HG02759 (cell line): ENCODE results near the gene CATSPERZ.

Experiments used
- ATAC-seq: cut with Tn5 transposase; IDR thresholded peaks from one replicate; pipeline ENCODE4 v1.9.1; 2021; ENCODE audit warnings: mild to moderate bottlenecking, moderate library complexity; ENCODE audit not compliant: unreplicated experiment

The CATSPERZ gene

DNA sequence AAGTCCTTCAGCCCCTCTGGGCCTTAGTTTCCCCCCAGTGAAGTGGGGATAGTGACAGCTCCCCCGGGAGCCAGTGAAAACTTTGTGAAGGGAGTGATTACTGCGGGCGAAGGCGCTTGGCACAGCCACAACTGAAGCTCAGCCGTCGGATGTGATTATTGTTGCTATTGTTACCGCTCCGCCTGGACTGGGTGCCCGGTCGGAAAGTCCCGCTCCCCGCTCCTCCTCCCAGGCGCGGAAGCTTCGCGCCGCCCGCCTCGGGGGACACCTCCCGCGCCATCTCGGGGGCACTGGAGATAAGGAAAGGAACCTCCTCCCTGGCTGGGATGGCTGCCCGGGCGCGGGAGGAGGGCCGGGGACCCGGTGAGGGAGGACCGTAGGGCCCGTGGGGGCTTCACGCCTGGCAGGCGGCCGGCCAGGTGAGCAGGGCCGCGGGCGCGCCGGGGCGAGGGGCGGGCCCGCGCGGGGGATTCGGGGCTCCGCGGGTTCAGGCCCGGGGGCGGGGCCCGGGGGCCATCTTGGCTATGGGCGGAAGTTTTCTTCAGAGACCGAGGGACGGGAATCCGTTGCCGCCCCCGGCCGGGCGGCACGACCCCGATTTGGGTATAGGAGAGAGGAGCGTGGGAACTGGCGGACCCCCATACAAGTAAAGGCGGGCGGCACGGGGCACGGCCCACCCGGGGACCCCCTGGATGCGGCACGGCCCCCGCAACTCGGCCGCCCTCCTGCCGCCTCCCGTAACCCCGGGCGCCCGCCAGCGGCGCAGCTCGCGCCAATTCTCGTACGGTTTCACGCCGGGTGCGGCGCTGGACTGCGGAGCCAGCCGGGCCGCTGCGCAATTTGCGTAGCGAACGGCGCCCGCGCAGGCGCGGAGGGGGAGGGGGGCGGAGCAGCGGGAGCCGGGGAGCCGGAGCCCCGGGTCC, 14.9 kb upstream of the CATSPERZ start, which contains the start of gene GPR137:
GPR137 (plus strand) TSS at position 887 of the 923 bp plus-strand sequence. CDS start 677 bp downstream, outside the sequence.
- peak; percentile 66 for ATAC-seq

- ATAC-seq = peak; percentile 0
These were observed 14.0 kb upstream of the CATSPERZ start for GRCh38 chr11:64285885-64286800.

DNA sequence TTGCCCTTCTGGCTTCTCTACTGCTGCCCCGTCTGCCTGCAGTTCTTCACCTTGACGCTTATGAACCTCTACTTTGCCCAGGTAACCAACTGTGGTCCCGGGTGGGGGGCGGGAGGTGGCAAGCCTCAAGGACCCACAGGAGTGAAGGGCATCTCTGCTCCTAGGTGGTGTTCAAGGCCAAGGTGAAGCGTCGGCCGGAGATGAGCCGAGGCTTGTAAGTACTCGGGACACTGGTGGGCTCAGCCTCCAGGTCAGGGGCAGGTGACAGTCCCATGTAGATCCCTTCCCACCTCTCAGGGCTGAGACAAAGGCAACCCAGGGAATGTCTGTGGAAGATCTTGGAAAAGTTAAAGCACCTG, 13.4 kb upstream of the CATSPERZ start:
- ATAC-seq = no peak

DNA sequence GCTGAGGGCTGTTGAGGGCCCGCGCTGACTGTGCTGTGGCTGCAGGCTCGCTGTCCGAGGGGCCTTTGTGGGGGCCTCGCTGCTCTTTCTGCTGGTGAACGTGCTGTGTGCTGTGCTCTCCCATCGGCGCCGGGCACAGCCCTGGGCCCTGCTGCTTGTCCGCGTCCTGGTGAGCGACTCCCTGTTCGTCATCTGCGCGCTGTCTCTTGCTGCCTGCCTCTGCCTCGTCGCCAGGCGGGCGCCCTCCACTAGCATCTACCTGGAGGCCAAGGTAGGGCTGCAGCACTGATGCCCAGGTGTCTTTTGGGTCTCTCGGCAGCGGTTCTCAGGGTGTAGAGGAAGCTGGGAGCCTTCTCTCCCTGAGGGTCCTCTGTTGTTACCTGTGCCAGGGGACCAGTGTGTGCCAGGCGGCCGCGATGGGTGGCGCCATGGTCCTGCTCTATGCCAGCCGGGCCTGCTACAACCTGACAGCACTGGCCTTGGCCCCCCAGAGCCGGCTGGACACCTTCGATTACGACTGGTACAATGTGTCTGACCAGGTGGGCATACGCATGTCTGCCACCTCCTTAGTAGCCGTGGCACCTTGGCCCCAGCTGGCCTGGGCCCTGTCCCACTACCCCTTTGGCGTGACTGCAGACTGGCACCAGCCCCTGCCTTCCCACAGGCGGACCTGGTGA, 12.3 kb upstream of the CATSPERZ start:
- no peak for ATAC-seq

GRCh38 chr11:64288353-64288750, 11.8 kb upstream of the CATSPERZ start:
- ATAC-seq = no peak

- no peak for ATAC-seq
These were observed 11.1 kb upstream of the CATSPERZ start for GRCh38 chr11:64289002-64289564.

DNA sequence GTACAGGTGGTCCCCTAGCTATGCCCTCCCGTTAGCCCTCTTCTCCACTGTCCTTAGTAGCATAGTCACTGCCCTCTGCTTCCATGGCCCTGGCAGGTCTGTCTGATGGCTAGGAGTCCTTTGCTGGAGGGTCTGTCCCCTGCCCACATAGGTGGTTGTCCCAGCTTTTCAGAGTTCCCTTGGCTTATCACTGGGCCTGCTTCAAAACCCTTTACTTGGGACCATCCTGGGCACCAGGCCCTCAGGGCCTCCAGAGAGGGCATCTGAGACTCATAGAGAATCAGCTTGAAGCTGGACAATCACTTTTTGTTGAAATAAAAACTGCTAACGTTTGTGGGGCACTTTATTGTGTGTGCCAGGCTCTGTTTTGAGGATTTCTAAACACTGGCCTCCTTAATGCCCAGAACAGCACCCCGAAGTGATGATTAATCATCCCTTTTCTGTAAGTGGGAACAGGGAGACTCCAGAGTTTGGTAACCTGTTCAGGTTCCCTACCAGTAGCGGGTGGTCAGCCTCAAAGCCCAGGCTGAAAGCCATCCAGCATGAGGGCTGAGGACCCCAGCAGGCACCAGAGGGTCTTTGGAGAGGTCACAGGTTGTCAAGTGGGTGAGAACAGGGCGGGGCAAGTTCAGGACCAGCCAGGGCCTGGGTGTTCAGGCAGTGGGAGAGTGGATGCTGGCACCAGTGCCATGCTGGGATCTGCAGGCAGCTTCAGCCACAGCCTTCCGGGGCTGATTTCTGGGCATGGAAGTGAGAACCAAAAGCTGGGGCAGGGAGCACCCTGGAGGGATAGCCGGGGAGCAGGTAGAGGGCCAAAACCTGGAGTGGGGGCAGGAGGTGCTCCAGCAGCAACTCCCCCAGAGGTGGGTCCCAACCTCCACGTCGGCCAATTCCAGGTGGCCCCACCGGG, 9.6 kb upstream of the CATSPERZ start:
- no peak for ATAC-seq

DNA sequence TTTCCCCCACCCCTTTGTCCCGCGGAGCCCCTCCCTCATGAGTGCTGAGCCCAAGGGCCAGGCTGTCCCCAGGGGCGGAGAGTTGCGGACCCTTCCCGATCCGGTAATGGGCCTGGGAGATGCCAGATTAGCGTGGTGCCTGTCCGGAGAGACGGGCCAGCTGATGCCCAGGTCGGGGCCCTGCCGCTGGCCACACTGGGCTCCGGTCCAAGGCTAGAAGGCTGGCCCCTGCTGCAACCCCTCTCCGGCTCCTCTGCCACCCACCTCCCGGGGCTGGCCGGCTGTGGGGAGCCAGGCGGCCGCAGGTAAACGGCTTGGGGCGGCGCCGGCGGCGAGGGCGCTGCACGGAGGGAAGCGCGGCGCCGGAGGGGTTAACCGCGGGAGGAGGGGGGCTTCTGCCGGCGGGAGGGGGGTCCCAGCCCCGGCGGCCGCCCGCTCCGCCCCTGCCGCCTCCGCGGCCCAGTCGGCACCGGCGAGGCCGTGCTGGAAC, 8.9 kb upstream of the CATSPERZ start, which contains the start of gene KCNK4:
KCNK4 (plus strand) TSS at position 41 of the 490 bp plus-strand sequence. CDS start 1,717 bp downstream, outside the sequence.
- no peak for ATAC-seq

GRCh38 chr11:64291752-64292459, 8.3 kb upstream of the CATSPERZ start:
- ATAC-seq = no peak

DNA sequence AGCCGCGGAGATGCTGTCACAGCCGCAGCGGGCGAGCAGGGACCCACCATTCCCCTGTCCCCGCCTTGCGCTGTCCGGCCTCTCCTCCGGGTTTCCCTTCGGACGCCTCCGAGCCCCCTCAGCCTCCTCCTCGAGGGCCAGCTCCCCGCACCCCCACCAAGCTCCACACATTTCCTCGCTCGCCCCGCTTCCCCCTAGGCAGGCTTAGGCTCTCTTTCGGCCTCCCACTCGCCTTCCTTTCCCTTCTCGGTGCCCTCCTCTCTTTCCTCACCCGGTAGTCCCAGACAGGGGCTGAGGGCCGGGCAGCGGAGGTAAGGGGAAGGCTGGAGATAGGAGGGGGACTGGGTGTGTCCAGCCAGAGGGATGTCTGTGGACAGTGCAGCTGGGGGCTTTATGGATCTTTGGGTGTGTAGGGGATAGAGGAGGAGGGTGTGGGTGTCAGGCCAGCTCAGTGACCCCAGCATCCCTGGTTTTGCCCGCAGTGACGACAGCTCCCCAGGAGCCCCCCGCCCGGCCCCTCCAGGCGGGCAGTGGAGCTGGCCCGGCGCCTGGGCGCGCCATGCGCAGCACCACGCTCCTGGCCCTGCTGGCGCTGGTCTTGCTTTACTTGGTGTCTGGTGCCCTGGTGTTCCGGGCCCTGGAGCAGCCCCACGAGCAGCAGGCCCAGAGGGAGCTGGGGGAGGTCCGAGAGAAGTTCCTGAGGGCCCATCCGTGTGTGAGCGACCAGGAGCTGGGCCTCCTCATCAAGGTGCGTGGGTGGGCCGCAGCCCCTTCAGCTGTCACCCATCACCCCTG, 7.5 kb upstream of the CATSPERZ start:
- no peak for ATAC-seq

GRCh38 chr11:64294774-64295173, 5.4 kb upstream of the CATSPERZ start:
- ATAC-seq = no peak

DNA sequence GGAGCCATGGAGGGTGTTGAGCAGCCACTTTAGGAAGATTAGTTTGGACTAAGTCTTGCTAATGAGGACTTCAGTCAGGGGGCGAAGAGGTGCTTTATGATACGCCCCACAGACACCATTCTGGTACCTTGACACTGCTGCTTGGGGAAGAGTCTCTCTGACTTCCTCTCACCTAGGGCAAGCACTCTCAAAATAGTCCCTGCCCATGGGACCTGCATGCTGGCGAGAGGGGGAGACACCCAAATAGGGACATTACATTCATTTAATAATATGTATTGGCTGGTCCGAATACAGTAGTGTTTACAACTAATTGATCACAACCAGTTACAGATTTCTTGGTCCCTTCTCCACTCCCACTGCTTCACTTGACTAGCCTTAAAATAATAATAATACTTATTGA, 4.4 kb upstream of the CATSPERZ start:
- no peak for ATAC-seq

- ATAC-seq = no peak
These were observed 3.9 kb upstream of the CATSPERZ start for GRCh38 chr11:64296236-64296635.

DNA sequence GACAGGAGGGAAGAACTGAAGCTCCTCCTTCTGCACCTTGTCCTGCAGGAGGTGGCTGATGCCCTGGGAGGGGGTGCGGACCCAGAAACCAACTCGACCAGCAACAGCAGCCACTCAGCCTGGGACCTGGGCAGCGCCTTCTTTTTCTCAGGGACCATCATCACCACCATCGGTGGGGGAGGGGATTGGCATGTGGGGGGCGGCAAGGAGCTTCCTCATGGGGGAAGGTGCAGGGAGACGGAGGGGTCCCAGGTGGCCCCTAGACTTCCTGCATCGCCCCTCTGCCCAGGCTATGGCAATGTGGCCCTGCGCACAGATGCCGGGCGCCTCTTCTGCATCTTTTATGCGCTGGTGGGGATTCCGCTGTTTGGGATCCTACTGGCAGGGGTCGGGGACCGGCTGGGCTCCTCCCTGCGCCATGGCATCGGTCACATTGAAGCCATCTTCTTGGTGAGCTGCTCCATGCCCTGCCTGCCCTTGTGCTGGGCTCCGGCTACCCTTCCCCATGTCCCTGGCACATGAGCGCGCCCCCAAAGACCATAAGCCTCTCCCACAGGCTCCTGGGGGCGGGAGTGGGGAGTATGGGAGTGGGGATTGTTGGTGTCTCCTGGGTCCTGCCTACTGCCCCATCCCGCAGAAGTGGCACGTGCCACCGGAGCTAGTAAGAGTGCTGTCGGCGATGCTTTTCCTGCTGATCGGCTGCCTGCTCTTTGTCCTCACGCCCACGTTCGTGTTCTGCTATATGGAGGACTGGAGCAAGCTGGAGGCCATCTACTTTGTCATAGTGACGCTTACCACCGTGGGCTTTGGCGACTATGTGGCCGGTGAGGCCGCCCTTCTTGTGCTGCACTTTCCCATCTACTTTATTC, 3.1 kb upstream of the CATSPERZ start:
- ATAC-seq = no peak

DNA sequence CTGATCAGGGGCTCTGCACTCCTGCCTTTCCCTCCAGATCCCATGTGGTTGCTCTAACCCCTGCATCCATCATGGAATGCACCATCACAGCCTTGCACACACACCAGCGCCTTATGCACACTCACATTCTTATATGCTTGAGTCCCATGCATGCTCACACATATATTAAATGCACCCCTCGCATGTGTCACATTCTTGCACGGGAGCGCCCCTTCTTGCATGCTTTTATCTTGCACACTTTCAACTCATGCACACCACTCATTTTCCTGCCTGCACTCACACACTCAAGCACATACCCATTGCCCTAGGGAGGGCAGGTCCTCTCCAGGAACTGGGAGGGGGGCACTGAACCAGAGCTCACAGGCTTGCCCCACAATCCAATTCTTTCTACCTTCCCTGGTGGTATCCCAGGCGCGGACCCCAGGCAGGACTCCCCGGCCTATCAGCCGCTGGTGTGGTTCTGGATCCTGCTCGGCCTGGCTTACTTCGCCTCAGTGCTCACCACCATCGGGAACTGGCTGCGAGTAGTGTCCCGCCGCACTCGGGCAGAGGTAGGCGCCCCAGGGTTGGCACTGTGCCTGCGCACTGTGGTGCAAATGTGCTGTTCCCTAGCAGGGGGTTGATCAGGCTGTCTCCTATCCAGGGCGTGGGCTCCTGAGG, 2.3 kb upstream of the CATSPERZ start:
- ATAC-seq = no peak
